HG03159 (cell line): ENCODE data around the gene SSTR1.

Experiments
- ATAC-seq: cut with Tn5 transposase; IDR thresholded peaks from one replicate; pipeline ENCODE4 v1.9.1; 2021; ENCODE audit warnings: mild to moderate bottlenecking, moderate library complexity; ENCODE audit not compliant: unreplicated experiment

Gene SSTR1

DNA sequence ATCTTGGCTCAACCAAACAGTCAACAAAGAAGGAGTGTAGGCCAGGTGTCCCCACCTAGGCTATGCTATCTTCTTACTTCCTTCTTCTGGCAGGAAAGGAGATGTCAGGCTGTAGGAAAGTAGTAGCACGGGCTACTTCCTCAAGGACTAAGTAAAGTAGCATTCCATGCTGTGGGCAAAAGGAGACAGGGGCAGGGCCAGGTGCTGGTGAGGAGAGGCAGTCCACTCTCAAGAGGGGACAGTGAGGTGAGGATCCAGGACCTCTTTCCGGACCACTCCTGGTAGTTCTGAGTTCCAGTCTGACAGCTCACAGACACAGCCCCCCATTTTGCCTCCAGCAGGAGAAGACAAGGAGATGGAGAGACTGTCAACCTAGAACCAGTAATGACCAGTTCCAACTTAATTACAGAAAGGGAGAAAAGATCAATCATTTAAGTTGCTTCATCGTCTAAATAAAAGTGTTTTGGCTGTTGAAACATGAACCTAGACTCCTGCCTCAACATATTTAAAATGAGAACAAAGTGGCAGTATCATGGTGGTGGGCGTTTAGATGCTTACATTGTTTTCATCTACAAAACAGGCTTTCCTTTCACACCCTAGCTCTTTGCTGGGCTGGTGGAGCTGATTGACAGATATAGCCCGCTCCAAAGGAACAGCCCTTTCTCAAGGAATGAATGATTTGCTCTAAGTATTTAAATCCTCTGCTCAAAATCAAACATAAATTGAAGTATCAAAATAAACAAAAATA, 5.1 kb upstream of the SSTR1 start:
- no peak for ATAC-seq

DNA sequence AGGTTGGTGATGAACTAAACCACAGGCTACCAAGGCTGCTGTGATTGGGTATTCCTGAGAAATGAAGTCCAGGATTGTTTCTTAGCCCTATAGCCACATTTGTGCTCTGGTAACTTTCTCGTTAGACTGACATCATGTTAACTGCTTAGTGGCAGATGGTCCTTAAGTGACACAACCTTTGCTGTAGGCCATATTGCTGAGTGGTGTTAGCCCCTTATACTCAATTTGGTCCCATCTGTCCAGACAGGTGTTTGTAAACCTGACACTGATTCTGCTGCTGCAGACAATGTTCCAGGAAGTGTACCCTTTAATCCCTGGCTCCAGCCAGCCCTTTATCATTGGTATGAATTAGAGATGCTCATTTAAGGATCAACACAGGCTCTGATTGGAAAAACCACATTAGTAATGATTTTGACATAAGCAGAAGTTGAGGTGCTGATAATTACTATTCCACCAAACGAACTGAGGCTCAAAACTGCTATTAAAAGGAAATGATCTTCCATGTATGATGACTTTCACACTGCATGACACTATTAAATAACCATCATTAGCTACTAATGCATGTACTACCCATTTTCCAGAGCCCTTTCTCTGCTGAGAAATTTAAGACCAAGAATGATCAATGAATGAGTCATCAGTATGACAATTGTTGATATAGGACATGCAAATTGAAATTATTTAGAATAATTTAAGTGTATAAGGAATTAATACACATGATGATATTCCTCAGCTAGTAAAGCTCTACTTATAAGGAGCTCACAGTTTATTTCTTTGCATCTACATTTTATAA, 3.6 kb upstream of the SSTR1 start:
- no peak for ATAC-seq

DNA sequence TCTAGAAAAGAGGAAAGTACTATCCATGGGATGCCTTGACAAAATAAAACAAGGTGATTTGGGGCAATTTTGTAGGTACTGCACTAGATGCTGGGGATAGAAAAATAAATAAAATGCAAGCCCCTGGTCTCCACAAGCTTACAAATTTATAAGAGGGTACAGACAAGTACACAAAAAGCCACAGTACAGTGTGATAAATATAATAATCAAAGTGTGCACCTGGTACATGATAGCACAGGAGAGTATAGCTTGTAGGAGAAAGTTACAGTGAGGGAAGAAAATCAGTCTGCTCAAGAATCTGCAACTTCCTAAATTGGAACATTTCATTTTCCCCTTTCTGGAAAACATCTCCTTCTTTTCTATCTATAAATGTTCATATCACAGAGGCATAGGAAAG, 3.0 kb upstream of the SSTR1 start:
- ATAC-seq = no peak

DNA sequence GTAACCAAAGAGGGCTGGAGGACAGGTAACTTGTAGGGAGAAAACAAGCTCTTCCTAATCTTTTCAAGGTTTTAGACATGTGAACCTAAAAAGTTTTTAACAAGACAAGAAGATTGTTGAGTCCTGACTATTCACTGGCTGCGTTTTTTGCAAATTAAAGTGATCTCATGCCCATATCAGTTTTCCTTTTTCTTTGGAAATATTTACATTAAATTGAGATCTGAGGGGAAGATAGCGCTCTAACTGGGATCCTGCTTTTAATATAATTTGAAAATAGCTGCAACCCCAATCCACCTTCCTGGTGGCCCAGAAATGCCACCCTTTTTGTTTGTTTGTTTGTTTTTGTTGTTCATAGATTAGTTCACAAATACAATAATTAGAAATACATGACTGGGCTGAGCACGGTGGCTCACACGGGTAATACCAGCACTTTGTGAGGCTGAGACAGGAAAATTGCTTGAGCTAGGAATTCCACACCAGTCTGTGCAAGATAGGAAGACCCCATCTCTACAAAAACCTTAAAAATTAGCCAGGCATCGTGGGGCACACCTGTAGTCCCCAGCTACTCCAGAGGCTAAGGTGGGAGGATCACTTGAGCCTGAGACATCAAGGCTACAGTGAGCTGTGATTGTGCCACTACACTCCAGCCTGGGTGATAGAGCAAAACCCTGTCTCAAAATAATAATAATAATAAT, 2.4 kb upstream of the SSTR1 start:
- ATAC-seq = no peak

DNA sequence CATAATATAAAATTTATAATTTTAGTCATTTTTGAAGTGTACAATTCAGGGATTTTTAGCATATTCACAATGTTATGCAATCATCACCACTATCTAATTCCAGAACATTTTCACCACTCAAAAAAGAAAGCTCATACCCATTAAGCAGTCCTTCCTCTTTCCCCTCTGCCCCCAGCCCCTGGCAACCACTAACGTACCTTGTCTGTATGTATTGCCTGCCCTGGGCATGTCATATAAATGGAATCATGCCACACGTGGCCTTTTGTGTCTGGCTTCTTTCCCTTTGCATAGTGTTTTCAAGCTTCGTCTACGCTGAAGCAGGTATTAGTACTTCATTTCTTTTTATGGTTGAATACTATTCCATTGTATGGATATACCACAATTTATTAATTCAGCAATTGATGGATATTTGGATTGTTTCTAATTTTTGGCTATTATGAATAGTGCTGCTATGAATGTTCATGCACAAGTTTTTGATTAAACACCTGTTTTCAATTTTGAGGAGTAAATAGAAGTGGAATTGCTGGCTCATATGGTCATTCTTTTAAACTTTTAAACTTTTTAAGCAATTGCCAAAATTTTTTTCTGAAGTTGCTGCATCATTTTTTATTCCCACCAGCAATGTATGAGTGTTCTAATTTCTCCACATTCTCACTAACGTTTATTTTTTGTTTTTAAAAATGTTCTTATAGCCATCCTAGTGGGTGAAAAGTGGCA, 1.6 kb upstream of the SSTR1 start:
- ATAC-seq = no peak

DNA sequence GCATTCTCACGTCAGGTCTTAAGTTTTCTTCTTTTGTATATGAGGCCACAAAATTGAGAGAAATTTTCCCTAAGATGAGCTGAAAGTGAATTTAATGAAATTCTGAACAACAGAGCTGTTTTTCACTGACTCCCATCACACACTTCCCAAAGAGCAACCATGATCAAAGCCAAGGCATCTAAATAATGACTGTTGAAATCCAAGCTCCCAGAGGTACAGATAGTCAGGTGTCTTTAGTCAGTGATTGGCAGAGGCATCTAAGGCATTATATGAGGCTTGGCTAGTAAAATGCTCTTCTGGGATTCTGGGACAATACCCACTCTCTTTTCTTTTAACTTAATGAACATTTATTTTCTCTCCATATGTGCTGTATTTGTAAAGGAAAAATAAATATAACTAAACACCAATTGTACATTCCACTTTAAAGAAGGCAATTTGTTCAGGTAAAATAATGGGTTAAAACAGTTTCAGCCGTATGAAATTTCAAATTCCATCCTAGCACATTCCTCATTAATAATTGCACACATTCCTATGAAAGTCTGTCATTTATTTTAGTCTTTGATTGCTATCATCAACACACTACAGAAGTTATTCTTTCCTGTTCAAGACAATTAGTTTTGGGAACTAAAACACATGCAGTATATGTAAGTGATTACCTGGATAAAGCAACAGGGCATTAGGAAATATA, 871 bp upstream of the SSTR1 start:
- no peak for ATAC-seq

DNA sequence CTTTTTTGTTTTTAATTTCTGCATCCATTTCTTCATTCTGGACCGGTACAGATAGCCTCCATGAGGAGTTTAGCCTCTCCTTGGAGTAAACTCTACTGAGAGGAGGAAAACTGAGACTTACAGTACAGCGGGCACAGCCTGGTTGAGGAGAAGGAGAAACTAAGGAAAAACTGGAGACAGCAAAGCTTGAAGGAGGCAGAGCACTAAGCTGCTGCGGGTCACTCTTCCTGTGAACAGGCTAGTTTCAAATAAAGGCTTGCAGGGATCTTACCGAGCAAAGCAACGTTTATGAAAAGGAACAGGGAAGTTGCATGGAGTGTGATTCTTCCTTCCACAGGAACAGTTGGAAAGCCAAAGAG, 348 bp upstream of the SSTR1 start:
- ATAC-seq = no peak

DNA sequence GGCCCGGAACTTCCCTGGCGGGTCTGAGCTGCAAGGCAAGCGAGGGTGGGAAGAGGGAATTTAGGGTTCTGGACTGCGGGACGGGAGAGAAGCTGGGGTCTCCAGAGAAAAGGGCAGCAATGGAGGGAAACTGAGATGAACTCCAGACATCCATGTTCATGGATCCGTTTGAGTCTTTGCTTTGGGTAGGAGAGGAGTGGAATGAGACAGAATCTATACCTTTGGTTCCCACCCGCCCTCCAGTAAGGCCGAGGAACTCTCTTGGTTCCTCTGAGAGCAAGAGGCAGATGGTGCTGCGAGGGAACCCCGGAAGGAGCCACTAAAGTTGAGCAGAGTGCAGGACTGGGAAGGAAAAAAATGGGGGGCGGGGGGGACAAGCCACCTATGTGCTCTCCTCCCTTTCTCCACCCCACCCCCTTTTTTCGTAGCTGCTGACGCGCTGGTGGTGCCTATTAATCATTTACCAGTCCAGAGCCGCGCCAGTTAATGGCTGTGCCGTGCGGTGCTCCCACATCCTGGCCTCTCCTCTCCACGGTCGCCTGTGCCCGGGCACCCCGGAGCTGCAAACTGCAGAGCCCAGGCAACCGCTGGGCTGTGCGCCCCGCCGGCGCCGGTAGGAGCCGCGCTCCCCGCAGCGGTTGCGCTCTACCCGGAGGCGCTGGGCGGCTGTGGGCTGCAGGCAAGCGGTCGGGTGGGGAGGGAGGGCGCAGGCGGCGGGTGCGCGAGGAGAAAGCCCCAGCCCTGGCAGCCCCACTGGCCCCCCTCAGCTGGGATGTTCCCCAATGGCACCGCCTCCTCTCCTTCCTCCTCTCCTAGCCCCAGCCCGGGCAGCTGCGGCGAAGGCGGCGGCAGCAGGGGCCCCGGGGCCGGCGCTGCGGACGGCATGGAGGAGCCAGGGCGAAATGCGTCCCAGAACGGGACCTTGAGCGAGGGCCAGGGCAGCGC, 1.2 kb downstream of the SSTR1 start:
- no peak for ATAC-seq

DNA sequence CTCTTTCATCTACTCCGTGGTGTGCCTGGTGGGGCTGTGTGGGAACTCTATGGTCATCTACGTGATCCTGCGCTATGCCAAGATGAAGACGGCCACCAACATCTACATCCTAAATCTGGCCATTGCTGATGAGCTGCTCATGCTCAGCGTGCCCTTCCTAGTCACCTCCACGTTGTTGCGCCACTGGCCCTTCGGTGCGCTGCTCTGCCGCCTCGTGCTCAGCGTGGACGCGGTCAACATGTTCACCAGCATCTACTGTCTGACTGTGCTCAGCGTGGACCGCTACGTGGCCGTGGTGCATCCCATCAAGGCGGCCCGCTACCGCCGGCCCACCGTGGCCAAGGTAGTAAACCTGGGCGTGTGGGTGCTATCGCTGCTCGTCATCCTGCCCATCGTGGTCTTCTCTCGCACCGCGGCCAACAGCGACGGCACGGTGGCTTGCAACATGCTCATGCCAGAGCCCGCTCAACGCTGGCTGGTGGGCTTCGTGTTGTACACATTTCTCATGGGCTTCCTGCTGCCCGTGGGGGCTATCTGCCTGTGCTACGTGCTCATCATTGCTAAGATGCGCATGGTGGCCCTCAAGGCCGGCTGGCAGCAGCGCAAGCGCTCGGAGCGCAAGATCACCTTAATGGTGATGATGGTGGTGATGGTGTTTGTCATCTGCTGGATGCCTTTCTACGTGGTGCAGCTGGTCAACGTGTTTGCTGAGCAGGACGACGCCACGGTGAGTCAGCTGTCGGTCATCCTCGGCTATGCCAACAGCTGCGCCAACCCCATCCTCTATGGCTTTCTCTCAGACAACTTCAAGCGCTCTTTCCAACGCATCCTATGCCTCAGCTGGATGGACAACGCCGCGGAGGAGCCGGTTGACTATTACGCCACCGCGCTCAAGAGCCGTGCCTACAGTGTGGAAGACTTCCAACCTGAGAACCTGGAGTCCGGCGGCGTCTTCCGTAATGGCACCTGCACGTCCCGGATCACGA, 2.2 kb downstream of the SSTR1 start:
- no peak for ATAC-seq

DNA sequence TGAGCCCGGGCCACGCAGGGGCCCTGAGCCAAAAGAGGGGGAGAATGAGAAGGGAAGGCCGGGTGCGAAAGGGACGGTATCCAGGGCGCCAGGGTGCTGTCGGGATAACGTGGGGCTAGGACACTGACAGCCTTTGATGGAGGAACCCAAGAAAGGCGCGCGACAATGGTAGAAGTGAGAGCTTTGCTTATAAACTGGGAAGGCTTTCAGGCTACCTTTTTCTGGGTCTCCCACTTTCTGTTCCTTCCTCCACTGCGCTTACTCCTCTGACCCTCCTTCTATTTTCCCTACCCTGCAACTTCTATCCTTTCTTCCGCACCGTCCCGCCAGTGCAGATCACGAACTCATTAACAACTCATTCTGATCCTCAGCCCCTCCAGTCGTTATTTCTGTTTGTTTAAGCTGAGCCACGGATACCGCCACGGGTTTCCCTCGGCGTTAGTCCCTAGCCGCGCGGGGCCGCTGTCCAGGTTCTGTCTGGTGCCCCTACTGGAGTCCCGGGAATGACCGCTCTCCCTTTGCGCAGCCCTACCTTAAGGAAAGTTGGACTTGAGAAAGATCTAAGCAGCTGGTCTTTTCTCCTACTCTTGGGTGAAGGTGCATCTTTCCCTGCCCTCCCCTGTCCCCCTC, 3.0 kb downstream of the SSTR1 start:
- ATAC-seq = no peak

DNA sequence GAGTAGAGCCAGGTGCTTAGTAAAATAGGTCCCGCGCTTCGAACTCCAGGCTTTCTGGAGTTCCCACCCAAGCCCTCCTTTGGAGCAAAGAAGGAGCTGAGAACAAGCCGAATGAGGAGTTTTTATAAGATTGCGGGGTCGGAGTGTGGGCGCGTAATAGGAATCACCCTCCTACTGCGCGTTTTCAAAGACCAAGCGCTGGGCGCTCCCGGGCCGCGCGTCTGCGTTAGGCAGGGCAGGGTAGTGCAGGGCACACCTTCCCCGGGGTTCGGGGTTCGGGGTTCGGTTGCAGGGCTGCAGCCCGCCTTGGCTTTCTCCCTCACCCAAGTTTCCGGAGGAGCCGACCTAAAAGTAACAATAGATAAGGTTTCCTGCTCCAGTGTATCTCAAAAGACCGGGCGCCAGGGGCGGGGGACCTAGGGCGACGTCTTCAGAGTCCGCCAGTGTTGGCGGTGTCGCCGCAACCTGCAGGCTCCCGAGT, 3.6 kb downstream of the SSTR1 start:
- ATAC-seq = no peak

DNA sequence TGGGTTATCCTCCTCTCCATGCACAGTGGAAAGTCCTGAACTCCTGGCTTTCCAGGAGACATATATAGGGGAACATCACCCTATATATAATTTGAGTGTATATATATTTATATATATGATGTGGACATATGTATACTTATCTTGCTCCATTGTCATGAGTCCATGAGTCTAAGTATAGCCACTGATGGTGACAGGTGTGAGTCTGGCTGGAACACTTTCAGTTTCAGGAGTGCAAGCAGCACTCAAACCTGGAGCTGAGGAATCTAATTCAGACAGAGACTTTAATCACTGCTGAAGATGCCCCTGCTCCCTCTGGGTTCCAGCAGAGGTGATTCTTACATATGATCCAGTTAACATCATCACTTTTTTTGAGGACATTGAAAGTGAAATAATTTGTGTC, 4.4 kb downstream of the SSTR1 start:
- ATAC-seq = no peak

DNA sequence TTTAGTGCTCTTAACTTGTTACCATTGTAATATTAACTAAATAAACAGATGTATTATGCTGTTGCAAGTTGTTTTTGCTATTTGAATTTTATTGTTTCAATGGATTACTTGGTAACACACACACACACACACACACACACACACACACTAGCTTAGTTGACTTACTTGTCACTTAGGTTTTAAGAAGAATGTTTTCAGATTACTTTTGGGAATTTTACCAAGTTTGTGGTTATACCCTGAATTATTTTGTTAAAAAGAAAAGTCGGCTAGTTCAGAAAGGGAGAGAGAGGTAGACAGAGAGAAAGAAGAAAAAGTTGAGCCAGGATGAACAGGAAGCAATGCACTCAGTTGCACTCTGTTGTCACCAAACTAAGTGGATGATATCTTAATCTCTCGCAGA, 5.3 kb downstream of the SSTR1 start:
- no peak for ATAC-seq

DNA sequence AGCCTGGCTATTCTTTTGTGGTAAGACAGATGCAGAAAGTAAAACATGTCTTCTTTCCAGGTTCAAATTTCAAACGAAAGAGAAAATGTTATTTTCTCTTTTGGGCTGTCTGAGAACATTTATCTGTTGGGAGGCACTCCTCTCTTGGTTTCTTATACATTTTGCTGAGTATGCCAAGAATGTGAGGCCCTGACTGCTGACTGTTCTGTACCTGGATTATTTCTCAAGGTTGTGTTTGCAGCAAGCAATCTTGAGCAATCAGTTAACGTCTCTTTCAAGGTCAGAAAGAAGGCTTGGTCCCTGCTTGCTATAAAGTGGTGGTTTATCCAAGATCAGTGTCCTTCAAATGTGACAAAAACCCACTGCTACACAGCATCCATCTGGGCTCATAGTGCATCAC, 9.8 kb downstream of the SSTR1 start:
- ATAC-seq = no peak

DNA sequence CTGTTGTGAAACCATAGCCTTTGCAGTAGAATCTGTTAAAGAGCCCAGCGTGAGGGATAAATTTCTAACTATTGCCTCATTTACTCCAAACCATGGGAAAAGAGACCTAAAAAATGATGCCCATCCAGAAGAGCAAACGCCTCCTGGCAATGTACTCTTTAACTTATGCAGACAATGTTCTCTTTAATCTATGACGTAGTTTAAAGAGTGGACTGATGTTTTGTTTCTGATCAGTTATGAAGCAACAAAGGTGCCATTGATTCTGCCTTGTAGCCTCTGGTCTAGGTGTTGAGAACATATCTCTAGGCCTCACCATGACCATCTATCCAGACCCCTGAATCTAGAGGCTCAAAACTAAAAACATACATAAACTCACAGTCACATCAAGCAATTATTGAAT, 13.4 kb downstream of the SSTR1 start:
- no peak for ATAC-seq

DNA sequence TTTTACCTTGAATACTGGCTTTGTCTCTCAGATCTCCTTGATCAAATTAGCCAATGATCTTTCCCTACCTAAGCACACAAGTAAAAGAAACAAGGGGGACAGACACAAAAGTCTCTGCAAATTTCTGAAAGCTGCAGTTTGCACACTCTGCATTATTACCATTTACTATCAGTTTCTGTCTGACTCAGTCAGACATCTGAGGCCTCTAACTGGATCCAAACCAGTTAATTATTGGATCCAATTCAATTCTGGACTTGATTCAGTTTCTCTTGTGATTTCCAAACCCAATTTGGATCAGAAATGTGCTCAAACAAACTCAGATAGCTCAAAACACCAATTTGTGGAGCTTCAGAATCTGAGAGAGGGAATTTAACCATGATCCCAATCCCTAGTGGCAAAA, 16.6 kb downstream of the SSTR1 start:
- ATAC-seq = no peak

DNA sequence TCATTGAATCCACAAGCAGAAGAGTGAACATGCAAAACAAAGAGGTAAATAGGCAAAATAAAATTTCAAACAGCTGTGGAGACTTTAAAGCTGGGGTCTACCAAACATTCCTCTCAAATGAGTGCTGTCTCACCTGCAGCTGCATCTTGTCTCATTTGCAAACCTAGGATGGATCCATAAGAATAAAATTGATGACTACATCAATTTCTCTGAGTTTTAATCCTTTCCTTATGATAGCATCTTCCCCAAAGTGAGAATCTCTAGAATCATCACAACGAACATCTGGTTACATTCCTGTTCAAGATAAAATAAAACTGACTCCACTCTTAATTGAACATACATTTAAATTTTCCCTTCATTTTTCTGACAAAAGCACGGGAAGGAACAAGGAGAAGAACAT, 18.2 kb downstream of the SSTR1 start:
- no peak for ATAC-seq

DNA sequence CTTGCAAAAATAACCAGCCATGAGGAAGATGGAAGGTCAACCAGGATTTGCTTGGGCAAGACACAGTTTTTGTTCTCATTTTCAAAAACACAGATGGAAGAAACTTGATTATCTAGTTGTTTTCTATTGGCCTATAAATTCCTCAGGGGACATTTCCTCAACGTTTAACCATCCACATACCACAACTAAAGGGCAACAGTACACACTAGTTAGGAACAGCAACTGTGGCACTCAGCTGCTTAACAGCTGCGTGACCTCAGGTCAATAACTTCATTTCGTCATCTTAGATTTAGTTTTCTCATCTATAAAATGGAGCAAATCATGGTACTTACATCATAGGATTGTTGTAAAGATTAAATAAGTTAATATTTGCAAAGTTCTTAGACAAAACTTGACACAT, 18.7 kb downstream of the SSTR1 start:
- no peak for ATAC-seq
